Adrenal gland (tissue), 5 donors: ENCODE measurements around the gene CD72.

Source experiments
- POLR2A ChIP-seq, 2 donors: fragments of 450-650 bp; IDR thresholded peaks; one replicate each; pipeline ENCODE4 v1.6.1; 2017; ENCODE audit warnings: antibody characterized with exemption in 2 of 2, mild to moderate bottlenecking in 2 of 2, moderate library complexity in 1 of 2
- TF ChIP-seq, protein P1 (sequence below), 6 experiments: fragments of 450-650 bp in 4 of 6; fragments of 200-600 bp in 2 of 6; sonication (generic) in 1 of 6; IDR thresholded peaks; 1 replicate in 5 of 6; 2 replicates in 1 of 6; pipeline versions ENCODE4 v1.5.1 to v1.8.0; 2016 to 2021; ENCODE audit warnings: antibody characterized with exemption in 6 of 6, mild to moderate bottlenecking in 2 of 6, moderate library complexity in 1 of 6
- donor health status: DM: no; HTN: no; CAD: no.

DNA sequence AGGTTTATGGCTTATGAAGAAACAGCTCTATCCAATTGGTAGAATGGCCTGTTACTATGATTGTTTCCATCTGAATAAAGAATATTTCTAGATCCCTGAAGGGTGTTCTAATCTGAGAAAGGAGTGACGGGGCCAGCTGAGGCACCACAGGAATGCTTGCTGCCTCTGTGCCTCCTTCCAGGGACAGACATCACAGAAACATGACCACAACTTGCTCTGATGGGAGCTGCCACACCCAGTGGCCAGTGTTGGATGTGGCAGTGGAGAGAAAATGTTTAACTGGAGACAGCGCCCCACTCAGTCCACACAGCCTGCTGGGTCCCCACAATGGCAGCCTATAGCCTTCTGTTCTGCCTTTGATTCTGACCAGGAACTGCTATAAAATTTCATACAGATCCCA lies 51.8 kb downstream of the CD72 start:
- TF ChIP-seq POLR2A (IDR thresholded peaks at IDR 0.05), result no peak
- TF ChIP-seq, protein P1, sequence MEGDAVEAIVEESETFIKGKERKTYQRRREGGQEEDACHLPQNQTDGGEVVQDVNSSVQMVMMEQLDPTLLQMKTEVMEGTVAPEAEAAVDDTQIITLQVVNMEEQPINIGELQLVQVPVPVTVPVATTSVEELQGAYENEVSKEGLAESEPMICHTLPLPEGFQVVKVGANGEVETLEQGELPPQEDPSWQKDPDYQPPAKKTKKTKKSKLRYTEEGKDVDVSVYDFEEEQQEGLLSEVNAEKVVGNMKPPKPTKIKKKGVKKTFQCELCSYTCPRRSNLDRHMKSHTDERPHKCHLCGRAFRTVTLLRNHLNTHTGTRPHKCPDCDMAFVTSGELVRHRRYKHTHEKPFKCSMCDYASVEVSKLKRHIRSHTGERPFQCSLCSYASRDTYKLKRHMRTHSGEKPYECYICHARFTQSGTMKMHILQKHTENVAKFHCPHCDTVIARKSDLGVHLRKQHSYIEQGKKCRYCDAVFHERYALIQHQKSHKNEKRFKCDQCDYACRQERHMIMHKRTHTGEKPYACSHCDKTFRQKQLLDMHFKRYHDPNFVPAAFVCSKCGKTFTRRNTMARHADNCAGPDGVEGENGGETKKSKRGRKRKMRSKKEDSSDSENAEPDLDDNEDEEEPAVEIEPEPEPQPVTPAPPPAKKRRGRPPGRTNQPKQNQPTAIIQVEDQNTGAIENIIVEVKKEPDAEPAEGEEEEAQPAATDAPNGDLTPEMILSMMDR (IDR thresholded peaks at IDR 0.05), result peak in 1 of 6 experiments; percentile 8
